ENCODE data around the gene ZDHHC16.
"Not testable (repeated sequence)": the region's sequence is repeated elsewhere in the genome, so short reads cannot be mapped to it uniquely, and the experiment has no call there.

ZDHHC16 gene

GRCh38 chr10:97445722-97446639 is at the start of gene ZDHHC16, which contains the start of gene EXOSC1:
ZDHHC16 (plus strand) TSS chr10:97446175; CDS start chr10:97451676, 5,501 bp downstream.
EXOSC1 (minus strand) TSS chr10:97446006; CDS start chr10:97445985, 21 bp downstream.
- Mint-ChIP-seq H3K27me3 (no peaks in the 10 kb centered on the region), H3K27ac (peak within 1 kb of the TSS; percentile 90 to 99), H3K4me1 (peaks cover 70% of the 10 kb centered on the region), H3K9me3 (no peaks in the 10 kb centered on the region), H3K4me3 (peak within 1 kb of the TSS; percentile 98 to 99)
- DNase-seq (peak; percentile 87 to 92), ATAC-seq (peak; percentile 97)

- Mint-ChIP-seq H3K27me3 (no peaks in the 10 kb centered on the region), H3K9me3 (no peaks in the 10 kb centered on the region), H3K27ac (peak overlapping the region; percentile 95 to 98), H3K4me1 (peaks cover 18% of the 10 kb centered on the region), H3K4me3 (peak overlapping the region; percentile 95 to 99)
- DNase-seq, result no peak
- ATAC-seq, result no peak
Observed at GRCh38 chr10:97399843-97400545, 46.0 kb upstream of the ZDHHC16 start.

- H3K27me3 Mint-ChIP-seq, result no peaks in the 10 kb centered on the region
- no peaks in the 10 kb centered on the region for H3K9me3 Mint-ChIP-seq
- H3K27ac Mint-ChIP-seq, result peak within 1 kb of the TSS; percentile 95 to 98
- peak within 1 kb of the TSS; percentile 95 to 99 for H3K4me3 Mint-ChIP-seq
- ATAC-seq, result peak; percentile 100
- DNase-seq, result peak; percentile 74 to 87
- peaks cover 19% of the 10 kb centered on the region for H3K4me1 Mint-ChIP-seq
Observed at GRCh38 chr10:97400665-97401454, 45.1 kb upstream of the ZDHHC16 start, which contains the start of gene RRP12. RRP12 (minus strand) TSS chr10:97401340; CDS start chr10:97401231, 109 bp downstream.

- Mint-ChIP-seq H3K27me3 (no peaks in the 10 kb centered on the region), H3K4me1 (peaks cover 22% of the 10 kb centered on the region), H3K9me3 (no peaks in the 10 kb centered on the region), H3K4me3 (peak overlapping the region; percentile 95 to 99), H3K27ac (peak overlapping the region; percentile 95 to 98)
- DNase-seq (no peak), ATAC-seq (no peak)
Observed at GRCh38 chr10:97401455-97401919, 44.5 kb upstream of the ZDHHC16 start.

- no peaks in the 10 kb centered on the region for H3K9me3 Mint-ChIP-seq
- no peak overlapping the region for H3K4me3 Mint-ChIP-seq
- H3K4me1 Mint-ChIP-seq, result peaks cover 32% of the 10 kb centered on the region
- DNase-seq (no peak), ATAC-seq (no peak)
- no peak overlapping the region for H3K27ac Mint-ChIP-seq
- no peaks in the 10 kb centered on the region for H3K27me3 Mint-ChIP-seq
Observed at GRCh38 chr10:97404044-97404443, 41.9 kb upstream of the ZDHHC16 start.

- H3K27me3 Mint-ChIP-seq, result no peaks in the 10 kb centered on the region
- DNase-seq (no peak), ATAC-seq (no peak)
- H3K9me3 Mint-ChIP-seq, result no peaks in the 10 kb centered on the region
- no peak overlapping the region for H3K27ac Mint-ChIP-seq
- peaks cover 19% of the 10 kb centered on the region for H3K4me1 Mint-ChIP-seq
- no peak overlapping the region for H3K4me3 Mint-ChIP-seq
Observed at GRCh38 chr10:97406064-97406463, 39.9 kb upstream of the ZDHHC16 start.

- not testable (repeated sequence) for H3K9me3 Mint-ChIP-seq, H3K27me3 Mint-ChIP-seq
Observed at GRCh38 chr10:97406483-97406882, 39.5 kb upstream of the ZDHHC16 start.

GRCh38 chr10:97407211-97407951 is 38.6 kb upstream of the ZDHHC16 start:
- peaks cover 15% of the 10 kb centered on the region for H3K4me1 Mint-ChIP-seq
- DNase-seq (peak; percentile 69 to 73), ATAC-seq (peak; percentile 98)
- H3K9me3 Mint-ChIP-seq, result no peaks in the 10 kb centered on the region
- H3K27me3 Mint-ChIP-seq, result no peaks in the 10 kb centered on the region
- no peak overlapping the region for H3K27ac Mint-ChIP-seq
- peak overlapping the region; percentile 50 to 60 for H3K4me3 Mint-ChIP-seq

More at GRCh38 chr10:97406483-97406882, 39.5 kb upstream of the ZDHHC16 start:
- not testable (repeated sequence) for H3K27ac Mint-ChIP-seq, DNase-seq, H3K4me3 Mint-ChIP-seq, ATAC-seq
- H3K4me1 Mint-ChIP-seq, result peaks cover 15% of the 10 kb centered on the region

GRCh38 chr10:97407952-97408248 is 38.1 kb upstream of the ZDHHC16 start:
- peaks cover 20% of the 10 kb centered on the region for H3K4me1 Mint-ChIP-seq
- ATAC-seq, result no peak
- DNase-seq, result no peak
- no peaks in the 10 kb centered on the region for H3K27me3 Mint-ChIP-seq
- no peak overlapping the region for H3K4me3 Mint-ChIP-seq
- H3K27ac Mint-ChIP-seq, result no peak overlapping the region
- no peaks in the 10 kb centered on the region for H3K9me3 Mint-ChIP-seq

- no peak for ATAC-seq
- H3K9me3 Mint-ChIP-seq, result no peaks in the 10 kb centered on the region
- no peak overlapping the region for H3K4me3 Mint-ChIP-seq
- H3K27ac Mint-ChIP-seq, result no peak overlapping the region
- peaks cover 26% of the 10 kb centered on the region for H3K4me1 Mint-ChIP-seq
- DNase-seq, result no peak
- H3K27me3 Mint-ChIP-seq, result no peaks in the 10 kb centered on the region
Observed at GRCh38 chr10:97408496-97408992, 37.4 kb upstream of the ZDHHC16 start.

GRCh38 chr10:97411406-97411805 is 34.6 kb upstream of the ZDHHC16 start:
- Mint-ChIP-seq H3K9me3 (no peaks in the 10 kb centered on the region), H3K4me1 (peaks cover 50% of the 10 kb centered on the region), H3K27ac (no peak overlapping the region), H3K4me3 (no peak overlapping the region), H3K27me3 (no peaks in the 10 kb centered on the region)
- DNase-seq, result no peak
- no peak for ATAC-seq

- Mint-ChIP-seq H3K27me3 (no peaks in the 10 kb centered on the region), H3K4me3 (peak overlapping the region; percentile 13 to 65), H3K4me1 (peaks cover 59% of the 10 kb centered on the region), H3K27ac (peak overlapping the region; percentile 8 to 74), H3K9me3 (no peaks in the 10 kb centered on the region)
- DNase-seq, result peak in 1 of 2 donors; percentile 75
- ATAC-seq, result peak; percentile 86
Observed at GRCh38 chr10:97412891-97413304, 33.1 kb upstream of the ZDHHC16 start.

- no peak for DNase-seq
- peaks cover 92% of the 10 kb centered on the region for H3K4me1 Mint-ChIP-seq
- no peak for ATAC-seq
- H3K4me3 Mint-ChIP-seq, result peak overlapping the region; percentile 7 to 74
- H3K27me3 Mint-ChIP-seq, result no peaks in the 10 kb centered on the region
- H3K27ac Mint-ChIP-seq, result peak overlapping the region; percentile 76 to 91
- no peaks in the 10 kb centered on the region for H3K9me3 Mint-ChIP-seq
Observed at GRCh38 chr10:97416565-97416964, 29.4 kb upstream of the ZDHHC16 start.

- not testable (repeated sequence) for ATAC-seq, H3K27me3 Mint-ChIP-seq, H3K9me3 Mint-ChIP-seq, DNase-seq
- H3K4me1 Mint-ChIP-seq, result peaks cover 68% of the 10 kb centered on the region
- H3K27ac Mint-ChIP-seq, result peak overlapping the region; percentile 54 to 95
- H3K4me3 Mint-ChIP-seq, result peak overlapping the region; percentile 77 to 79
Observed at GRCh38 chr10:97423757-97424098, 22.2 kb upstream of the ZDHHC16 start.

Data from stimulated activated naive CD8-positive, alpha-beta T cell treated with anti-CD3 and anti-CD28 coated beads, Interleukin-15, amount 100 ng/mL, for 72 hours (primary cell).